Thoracic aorta (tissue), 2 donors: ENCODE measurements around the gene CHN2. TPM values are rescaled to one million over a fixed set of nuclear protein-coding genes. Genes with fewer than 3 reads are reported as not detected.

Experiments used
- ATAC-seq: fragments of 150-250 bp; one replicate; pipeline ENCODE4 v1.8.0; 2017; ENCODE audit warnings: low read depth; ENCODE audit not compliant: insufficient number of reproducible peaks, low FRiP score
- DNase-seq: peaks from one replicate; pipeline ENCODE4 v3.0.0-alpha.2; 2020; ENCODE audit warnings: low spot score
- H3K27ac ChIP-seq, 2 donors: fragments of 200-600 bp; sonication (generic); 1 replicate in 1 of 2; 2 replicates in 1 of 2; pipeline ENCODE4 v1.5.1; 2016; ENCODE audit warnings: mild to moderate bottlenecking in 2 of 2, moderate library complexity in 2 of 2
- H3K27me3 ChIP-seq: fragments of 200-600 bp; sonication (generic); replicated peaks from 2 replicates; pipeline ENCODE4 v1.6.0; 2016; ENCODE audit warnings: mild to moderate bottlenecking; ENCODE audit not compliant: insufficient read depth
- H3K36me3 ChIP-seq: fragments of 200-600 bp; sonication (generic); one replicate; pipeline ENCODE4 v1.5.1; 2016
- H3K4me1 ChIP-seq, 2 donors: fragments of 200-600 bp; sonication (generic); 1 replicate in 1 of 2; 2 replicates in 1 of 2; pipeline versions ENCODE4 v1.5.1 to v1.6.0; 2016; ENCODE audit warnings: low read depth in 2 of 2, mild to moderate bottlenecking in 1 of 2; ENCODE audit not compliant: control insufficient read depth in 1 of 2
- H3K4me3 ChIP-seq: fragments of 200-600 bp; sonication (generic); 2 replicates; pipeline ENCODE4 v1.5.1; 2016; ENCODE audit warnings: mild to moderate bottlenecking
- H3K9me3 ChIP-seq: fragments of 200-600 bp; sonication (generic); 2 replicates; pipeline ENCODE4 v1.5.1; 2016
- CTCF ChIP-seq: fragments of 200-600 bp; sonication (generic); IDR thresholded peaks from one replicate; pipeline ENCODE4 v1.5.1; 2019; ENCODE audit warnings: antibody characterized with exemption
- total RNA-seq, 2 donors: library from RNA; depleted of rRNA; stranded (reverse); fragments of >200 nt; gene quantifications; one replicate each; pipeline versions ENCODE4 v1.1.0 to v1.2.3, GENCODE V29; 2016

CHN2 gene
- 10 to 100 TPM; 22.6 to 44.7 TPM for total RNA-seq

GRCh38 chr7:29194594-29195427 lies at the start of gene CHN2:
TSS of gene CHN2 (plus strand) at chr7:29194775.
- Histone ChIP-seq H3K36me3 (no peaks in the 10 kb centered on the region), H3K4me1 (peaks cover 0 to 3% of the 10 kb centered on the region in 2 donors), H3K27me3 (no peaks in the 10 kb centered on the region), H3K4me3 (peak within 1 kb of the TSS; percentile 79), H3K27ac (no peak within 1 kb of the TSS), H3K9me3 (no peaks in the 10 kb centered on the region)
- DNase-seq: no peak
- TF ChIP-seq CTCF: no peak
- ATAC-seq: no peak

GRCh38 chr7:29145553-29146056 lies 49.0 kb upstream of the CHN2 start:
- Histone ChIP-seq H3K27ac (no peak overlapping the region), H3K36me3 (no peaks in the 10 kb centered on the region), H3K4me1 (no peaks in the 10 kb centered on the region), H3K9me3 (no peaks in the 10 kb centered on the region), H3K4me3 (peak overlapping the region; percentile 68), H3K27me3 (no peaks in the 10 kb centered on the region)
- ATAC-seq: no peak
- DNase-seq: no peak
- TF ChIP-seq CTCF: no peak

DNA sequence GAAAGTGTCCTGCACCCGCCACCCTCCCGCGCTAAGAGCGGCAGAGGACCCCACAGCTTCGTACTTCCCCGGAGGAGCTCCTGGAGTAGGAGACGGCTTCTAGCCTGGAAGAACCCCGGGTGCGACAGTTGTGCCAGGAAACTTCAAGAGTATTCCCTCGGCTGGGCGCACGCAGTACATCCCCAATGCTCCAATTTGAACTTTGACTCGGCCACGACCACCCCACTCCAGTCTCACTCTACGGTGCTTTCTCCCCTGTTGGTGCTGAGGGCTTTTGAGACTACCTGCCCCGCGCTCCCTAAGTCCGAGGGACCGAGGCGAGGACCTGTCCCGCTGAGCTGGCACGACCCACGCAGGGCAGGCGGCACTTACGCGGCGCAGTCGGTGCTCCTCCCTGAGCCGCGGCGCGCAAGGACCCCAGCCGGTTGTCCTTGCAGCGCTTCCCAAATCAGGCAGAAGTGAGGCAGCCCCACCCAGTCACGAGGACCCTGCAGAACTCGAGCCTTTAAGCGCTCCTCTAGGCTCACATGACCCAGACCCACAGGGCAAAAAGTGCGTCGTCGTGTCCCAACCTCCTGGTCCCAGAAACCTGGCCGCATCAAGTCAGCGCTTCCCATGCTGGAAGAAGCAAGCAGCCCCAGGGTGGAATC lies 48.4 kb upstream of the CHN2 start, which contains the start of gene CPVL:
Gene CPVL (minus strand): TSS at position 481 of the 650 bp plus-strand sequence. CDS start 25,476 bp downstream, outside the sequence.
- no peak for TF ChIP-seq CTCF
- no peak for DNase-seq
- Histone ChIP-seq H3K27me3 (no peaks in the 10 kb centered on the region), H3K27ac (no peak within 1 kb of the TSS), H3K4me3 (peak within 1 kb of the TSS; percentile 68), H3K9me3 (no peaks in the 10 kb centered on the region), H3K36me3 (no peaks in the 10 kb centered on the region), H3K4me1 (no peaks in the 10 kb centered on the region)
- no peak for ATAC-seq

- H3K4me1 ChIP-seq: no peaks in the 10 kb centered on the region
- no peak for DNase-seq
- no peak overlapping the region for H3K27ac ChIP-seq
- H3K36me3 ChIP-seq: no peaks in the 10 kb centered on the region
- TF ChIP-seq CTCF: no peak
- peak overlapping the region; percentile 68 for H3K4me3 ChIP-seq
- H3K27me3 ChIP-seq: no peaks in the 10 kb centered on the region
- no peak for ATAC-seq
- no peaks in the 10 kb centered on the region for H3K9me3 ChIP-seq
These were observed 47.5 kb upstream of the CHN2 start for GRCh38 chr7:29146888-29147609.

GRCh38 chr7:29147821-29148220 lies 46.8 kb upstream of the CHN2 start:
- H3K36me3 ChIP-seq: no peaks in the 10 kb centered on the region
- H3K27me3 ChIP-seq: no peaks in the 10 kb centered on the region
- no peak overlapping the region for H3K4me3 ChIP-seq
- H3K27ac ChIP-seq: no peak overlapping the region
- TF ChIP-seq CTCF: no peak
- H3K4me1 ChIP-seq: no peaks in the 10 kb centered on the region
- no peaks in the 10 kb centered on the region for H3K9me3 ChIP-seq
- DNase-seq (no peak), ATAC-seq (no peak)
